Activated naive CD4-positive, alpha-beta T cell treated with anti-CD3 and anti-CD28 coated beads, Interleukin-2, amount 50 U/mL, for 72 hours (primary cell): ENCODE measurements around the gene TMCO4. TPM values are rescaled to one million over a fixed set of nuclear protein-coding genes. Genes with fewer than 3 reads are reported as not detected.
A peak's percentile ranks its signal among the peaks of the same experiment; 100 is the strongest.
"Not testable (repeated sequence)": the region's sequence is repeated elsewhere in the genome, so short reads cannot be mapped to it uniquely, and the experiment has no call there.

Source experiments
- ATAC-seq, 2 donors: fragments of 150-1000 bp; cut with Tn5 transposase; 2 replicates each; pipeline ENCODE4 v1.10.0; 2021; ENCODE audit warnings: mild to moderate bottlenecking in 2 of 2, moderate library complexity in 2 of 2
- DNase-seq, 2 donors: peaks; one replicate each; pipeline ENCODE4 v3.0.0; 2021 to 2022; ENCODE audit warnings: low spot score in 2 of 2
- H3K27ac Mint-ChIP-seq, 2 donors: one replicate each; pipeline ENCODE4 v1.8.0; 2022; ENCODE audit warnings: mild to moderate bottlenecking in 2 of 2, mixed read lengths in 2 of 2
- H3K36me3 Mint-ChIP-seq, 2 donors: one replicate each; pipeline ENCODE4 v1.8.0; 2022; ENCODE audit warnings: mixed read lengths in 2 of 2
- H3K9me3 Mint-ChIP-seq, 2 donors: one replicate each; pipeline ENCODE4 v1.8.0; 2022; ENCODE audit warnings: mixed read lengths in 2 of 2
- total RNA-seq, 2 donors: library from RNA; stranded (reverse); gene quantifications; one replicate each; pipeline ENCODE4 v1.2.3, GENCODE V29; 2022

TMCO4 gene
- total RNA-seq: 10 to 100 TPM in 1 of 2 donors, 1 to 10 TPM in 1; 6.9 to 18.7 TPM

- Mint-ChIP-seq H3K9me3 (no peaks in the 10 kb centered on the region), H3K36me3 (peaks cover 4 to 5% of the 10 kb centered on the region in 2 donors), H3K27ac (peak within 1 kb of the TSS; percentile 82 to 99)
- ATAC-seq: peak; percentile 85 to 87
- DNase-seq: peak; percentile 64 to 67
Observed at GRCh38 chr1:19799230-19800075, at the start of gene TMCO4. Gene TMCO4, minus strand, starts transcription at chr1:19799916. Its CDS starts 19,158 bp downstream, at chr1:19780758.

- H3K27ac Mint-ChIP-seq: not testable (repeated sequence)
Observed at GRCh38 chr1:19849307-19849706, 49.6 kb upstream of the TMCO4 start.

GRCh38 chr1:19847334-19847733 lies 47.6 kb upstream of the TMCO4 start:
- ATAC-seq, H3K36me3 Mint-ChIP-seq, H3K9me3 Mint-ChIP-seq, H3K27ac Mint-ChIP-seq, DNase-seq: not testable (repeated sequence)

More at GRCh38 chr1:19849307-19849706, 49.6 kb upstream of the TMCO4 start:
- not testable (repeated sequence) for H3K9me3 Mint-ChIP-seq, H3K36me3 Mint-ChIP-seq, DNase-seq, ATAC-seq

GRCh38 chr1:19846338-19846737 lies 46.6 kb upstream of the TMCO4 start:
- ATAC-seq (no peak), DNase-seq (no peak)
- Mint-ChIP-seq H3K9me3 (no peaks in the 10 kb centered on the region), H3K27ac (no peak overlapping the region), H3K36me3 (no peaks in the 10 kb centered on the region)

- no peaks in the 10 kb centered on the region for H3K36me3 Mint-ChIP-seq
- ATAC-seq: no peak
- H3K9me3 Mint-ChIP-seq: peaks cover 0 to 5% of the 10 kb centered on the region in 2 donors
- DNase-seq: no peak
- H3K27ac Mint-ChIP-seq: no peak overlapping the region
Observed at GRCh38 chr1:19845555-19845954, 45.8 kb upstream of the TMCO4 start.

- no peak for ATAC-seq
- H3K36me3 Mint-ChIP-seq: no peaks in the 10 kb centered on the region
- no peak for DNase-seq
- H3K27ac Mint-ChIP-seq: no peak overlapping the region
- H3K9me3 Mint-ChIP-seq: peaks cover 0 to 7% of the 10 kb centered on the region in 2 donors
Observed at GRCh38 chr1:19844731-19845495, 45.2 kb upstream of the TMCO4 start.

- ATAC-seq: peak in 1 of 2 donors; percentile 86
- H3K9me3 Mint-ChIP-seq: peaks cover 0 to 11% of the 10 kb centered on the region in 2 donors
- H3K27ac Mint-ChIP-seq: no peak overlapping the region
Observed at GRCh38 chr1:19840228-19840627, 40.5 kb upstream of the TMCO4 start.

GRCh38 chr1:19837866-19838265 lies 38.1 kb upstream of the TMCO4 start:
- Mint-ChIP-seq H3K36me3 (peaks cover 0 to 6% of the 10 kb centered on the region in 2 donors), H3K27ac (no peak overlapping the region), H3K9me3 (peaks cover 0 to 11% of the 10 kb centered on the region in 2 donors)
- no peak for DNase-seq
- ATAC-seq: no peak

More at GRCh38 chr1:19840228-19840627, 40.5 kb upstream of the TMCO4 start:
- peaks cover 0 to 6% of the 10 kb centered on the region in 2 donors for H3K36me3 Mint-ChIP-seq
- DNase-seq: no peak

- no peak for DNase-seq
- H3K27ac Mint-ChIP-seq: no peak overlapping the region
- peaks cover 0 to 6% of the 10 kb centered on the region in 2 donors for H3K36me3 Mint-ChIP-seq
- ATAC-seq: no peak
- H3K9me3 Mint-ChIP-seq: peaks cover 0 to 6% of the 10 kb centered on the region in 2 donors
Observed at GRCh38 chr1:19835578-19835977, 35.9 kb upstream of the TMCO4 start.

- no peak for ATAC-seq
- Mint-ChIP-seq H3K36me3 (no peaks in the 10 kb centered on the region), H3K9me3 (no peaks in the 10 kb centered on the region), H3K27ac (no peak overlapping the region)
- DNase-seq: no peak
Observed at GRCh38 chr1:19831441-19831840, 31.7 kb upstream of the TMCO4 start.

GRCh38 chr1:19828546-19828945 lies 28.8 kb upstream of the TMCO4 start:
- no peak for ATAC-seq
- no peak for DNase-seq
- H3K36me3 Mint-ChIP-seq: peaks cover 0 to 5% of the 10 kb centered on the region in 2 donors
- no peaks in the 10 kb centered on the region for H3K9me3 Mint-ChIP-seq
- H3K27ac Mint-ChIP-seq: no peak overlapping the region

GRCh38 chr1:19825298-19825697 lies 25.6 kb upstream of the TMCO4 start:
- peaks cover 0 to 5% of the 10 kb centered on the region in 2 donors for H3K36me3 Mint-ChIP-seq
- DNase-seq (no peak), ATAC-seq (no peak)
- no peaks in the 10 kb centered on the region for H3K9me3 Mint-ChIP-seq
- no peak overlapping the region for H3K27ac Mint-ChIP-seq

GRCh38 chr1:19824541-19824940 lies 24.8 kb upstream of the TMCO4 start:
- H3K9me3 Mint-ChIP-seq: no peaks in the 10 kb centered on the region
- no peak overlapping the region for H3K27ac Mint-ChIP-seq
- DNase-seq (no peak), ATAC-seq (peak in 1 of 2 donors; percentile 68)
- peaks cover 0 to 5% of the 10 kb centered on the region in 2 donors for H3K36me3 Mint-ChIP-seq

GRCh38 chr1:19824036-19824435 lies 24.3 kb upstream of the TMCO4 start:
- no peaks in the 10 kb centered on the region for H3K9me3 Mint-ChIP-seq
- ATAC-seq (no peak), DNase-seq (no peak)

GRCh38 chr1:19819701-19820100 lies 20.0 kb upstream of the TMCO4 start:
- no peaks in the 10 kb centered on the region for H3K9me3 Mint-ChIP-seq
- no peak for ATAC-seq
- H3K36me3 Mint-ChIP-seq: peaks cover 0 to 4% of the 10 kb centered on the region in 2 donors
- DNase-seq: no peak
- H3K27ac Mint-ChIP-seq: no peak overlapping the region

More at GRCh38 chr1:19824036-19824435, 24.3 kb upstream of the TMCO4 start:
- Mint-ChIP-seq H3K36me3 (peaks cover 0 to 5% of the 10 kb centered on the region in 2 donors), H3K27ac (no peak overlapping the region)

GRCh38 chr1:19818324-19818723 lies 18.6 kb upstream of the TMCO4 start:
- Mint-ChIP-seq H3K9me3 (no peaks in the 10 kb centered on the region), H3K27ac (no peak overlapping the region), H3K36me3 (no peaks in the 10 kb centered on the region)
- DNase-seq: no peak
- ATAC-seq: no peak

- H3K9me3 Mint-ChIP-seq: no peaks in the 10 kb centered on the region
- no peak overlapping the region for H3K27ac Mint-ChIP-seq
- DNase-seq (no peak), ATAC-seq (no peak)
- H3K36me3 Mint-ChIP-seq: no peaks in the 10 kb centered on the region
Observed at GRCh38 chr1:19817160-19817559, 17.4 kb upstream of the TMCO4 start.
